IgD-negative memory B cell (primary cell): ENCODE data around the gene DUSP16. TPM values are rescaled to one million over a fixed set of nuclear protein-coding genes. Genes with fewer than 3 reads are reported as not detected.
A peak's percentile ranks its signal among the peaks of the same experiment; 100 is the strongest.

Source experiments
- H3K27ac Mint-ChIP-seq, 3 donors: one replicate each; pipeline ENCODE4 v1.8.0; 2020 to 2022; ENCODE audit warnings: mild to moderate bottlenecking in 3 of 3, mixed read lengths in 3 of 3, moderate library complexity in 1 of 3
- H3K27me3 Mint-ChIP-seq: one replicate; pipeline ENCODE4 v1.8.0; 2021; ENCODE audit warnings: mixed read lengths
- H3K36me3 Mint-ChIP-seq: one replicate; pipeline ENCODE4 v1.8.0; 2020; ENCODE audit warnings: mild to moderate bottlenecking, mixed read lengths
- H3K4me1 Mint-ChIP-seq, 3 donors: one replicate each; pipeline ENCODE4 v1.8.0; 2020 to 2022; ENCODE audit warnings: mixed read lengths in 3 of 3, mild to moderate bottlenecking in 1 of 3
- H3K4me3 Mint-ChIP-seq, 4 donors: one replicate each; pipeline ENCODE4 v1.8.0; 2020 to 2022; ENCODE audit warnings: mild to moderate bottlenecking in 4 of 4, mixed read lengths in 4 of 4, moderate library complexity in 3 of 4
- H3K9me3 Mint-ChIP-seq, 3 donors: one replicate each; pipeline ENCODE4 v1.8.0; 2020 to 2021; ENCODE audit warnings: mixed read lengths in 3 of 3, mild to moderate bottlenecking in 1 of 3
- polyA plus RNA-seq: library from polyadenylated mRNA; unstranded; fragments of 300-500 nt; fragmentation: Illumina TruSeq; gene quantifications from one replicate; pipeline ENCODE4 v1.2.3, GENCODE V29; 2021

The DUSP16 gene
- polyA plus RNA-seq, 1 donor from 2014 or later = 0.30 TPM

DNA sequence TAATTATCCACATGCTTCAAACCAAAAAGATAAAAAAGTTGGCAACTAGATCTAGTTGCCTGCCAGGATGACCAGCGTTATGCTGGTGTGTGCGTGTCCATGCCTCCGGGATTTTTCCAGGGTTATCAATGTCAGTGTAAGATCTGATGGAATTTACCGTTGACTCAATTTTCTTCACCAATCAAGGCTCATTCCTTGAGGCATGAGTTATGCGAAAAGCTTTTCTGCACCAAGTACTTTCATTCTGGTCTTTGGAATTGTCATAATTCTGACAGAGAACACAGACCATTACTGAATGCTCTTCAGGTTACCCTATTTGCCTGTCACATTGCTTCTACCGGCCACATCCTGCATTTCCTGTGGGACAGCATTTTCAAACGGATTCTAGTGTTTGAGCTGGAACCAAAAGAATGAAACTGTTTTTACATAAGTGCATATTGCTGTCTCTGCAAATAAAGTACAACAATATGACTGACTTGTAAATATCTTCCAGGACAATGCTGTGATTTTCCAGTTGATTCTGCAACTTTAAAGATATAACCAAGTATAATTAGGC is 91.8 kb downstream of the DUSP16 start:
- Mint-ChIP-seq H3K4me3 (no peak overlapping the region), H3K27ac (peak overlapping the region in 1 of 3 donors; percentile 21), H3K36me3 (peaks cover 21% of the 10 kb centered on the region), H3K4me1 (peaks cover 5 to 20% (median 9%) of the 10 kb centered on the region in 3 donors), H3K9me3 (no peaks in the 10 kb centered on the region), H3K27me3 (no peaks in the 10 kb centered on the region)

GRCh38 chr12:12469386-12469785 is 93.3 kb downstream of the DUSP16 start:
- Mint-ChIP-seq H3K9me3 (no peaks in the 10 kb centered on the region), H3K36me3 (peaks cover 28% of the 10 kb centered on the region), H3K27me3 (no peaks in the 10 kb centered on the region), H3K4me3 (no peak overlapping the region), H3K27ac (no peak overlapping the region), H3K4me1 (peaks cover 0 to 10% (median under 1%) of the 10 kb centered on the region in 3 donors)

DNA sequence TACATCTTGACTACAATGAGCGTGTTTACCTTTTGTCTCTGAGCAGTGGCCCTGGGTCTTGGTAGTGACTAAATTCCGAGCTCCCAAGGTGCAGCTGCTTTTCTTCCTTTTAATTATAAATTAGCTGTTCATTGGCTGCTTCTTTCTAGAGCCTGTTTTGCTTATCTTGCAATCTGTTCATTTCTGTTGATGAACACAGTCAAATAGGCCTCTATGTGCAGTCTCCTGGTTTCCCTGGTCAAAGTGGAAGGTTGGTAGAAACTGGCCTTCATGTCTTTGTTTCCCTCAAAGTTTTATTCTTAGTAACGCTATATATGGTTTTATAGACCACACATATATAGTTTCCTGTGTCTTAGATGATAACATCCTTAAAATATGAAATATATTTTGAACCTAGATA is 94.1 kb downstream of the DUSP16 start:
- Mint-ChIP-seq H3K27me3 (no peaks in the 10 kb centered on the region), H3K36me3 (peaks cover 28% of the 10 kb centered on the region), H3K4me3 (no peak overlapping the region), H3K4me1 (peaks cover 0 to 8% (median 0%) of the 10 kb centered on the region in 3 donors), H3K9me3 (no peaks in the 10 kb centered on the region), H3K27ac (no peak overlapping the region)

- H3K36me3 Mint-ChIP-seq = peaks cover 28% of the 10 kb centered on the region
- H3K27me3 Mint-ChIP-seq = no peaks in the 10 kb centered on the region
- peak overlapping the region in 2 of 3 donors; percentile 15 to 61 for H3K27ac Mint-ChIP-seq
- peaks cover 0 to 4% (median 0%) of the 10 kb centered on the region in 3 donors for H3K4me1 Mint-ChIP-seq
- no peak overlapping the region for H3K4me3 Mint-ChIP-seq
- no peaks in the 10 kb centered on the region for H3K9me3 Mint-ChIP-seq
These were observed 94.9 kb downstream of the DUSP16 start for GRCh38 chr12:12467688-12468261.

GRCh38 chr12:12467264-12467663 is 95.4 kb downstream of the DUSP16 start:
- Mint-ChIP-seq H3K27me3 (no peaks in the 10 kb centered on the region), H3K36me3 (peaks cover 28% of the 10 kb centered on the region), H3K4me3 (no peak overlapping the region), H3K9me3 (no peaks in the 10 kb centered on the region), H3K27ac (no peak overlapping the region), H3K4me1 (peaks cover 0 to 4% (median 0%) of the 10 kb centered on the region in 3 donors)

DNA sequence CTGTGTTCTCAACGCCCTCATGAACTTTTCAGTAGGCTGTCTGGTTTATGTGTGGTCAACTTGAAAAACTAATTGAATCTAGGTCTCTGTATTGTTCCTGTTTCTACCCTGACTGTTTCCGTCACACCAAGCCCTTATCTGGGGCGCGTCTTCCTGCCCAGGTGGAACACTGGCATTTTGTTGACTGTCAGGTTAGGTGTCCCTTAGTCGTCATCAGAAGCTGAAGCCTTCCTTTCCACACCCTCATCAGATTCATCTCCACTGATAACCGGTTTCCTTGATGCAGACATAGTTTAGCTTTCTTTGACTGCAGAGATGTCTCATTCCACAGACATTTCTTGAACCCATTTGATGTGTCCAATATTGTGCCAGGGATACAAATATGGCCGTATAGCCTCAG is 96.5 kb downstream of the DUSP16 start:
- Mint-ChIP-seq H3K4me1 (peaks cover 0 to 9% (median 0%) of the 10 kb centered on the region in 3 donors), H3K27me3 (no peaks in the 10 kb centered on the region), H3K27ac (peak overlapping the region in 2 of 3 donors; percentile 35 to 51), H3K36me3 (peaks cover 28% of the 10 kb centered on the region), H3K9me3 (no peaks in the 10 kb centered on the region), H3K4me3 (no peak overlapping the region)

- Mint-ChIP-seq H3K4me1 (peaks cover 0 to 11% (median 0%) of the 10 kb centered on the region in 3 donors), H3K36me3 (peaks cover 24% of the 10 kb centered on the region), H3K27me3 (no peaks in the 10 kb centered on the region), H3K4me3 (no peak overlapping the region), H3K27ac (peak overlapping the region in 1 of 3 donors; percentile 63), H3K9me3 (no peaks in the 10 kb centered on the region)
These were observed 97.1 kb downstream of the DUSP16 start for GRCh38 chr12:12465522-12465921.

GRCh38 chr12:12461923-12462315 is 100.7 kb downstream of the DUSP16 start:
- Mint-ChIP-seq H3K4me3 (no peak overlapping the region), H3K4me1 (peaks cover 0 to 11% (median 0%) of the 10 kb centered on the region in 3 donors), H3K36me3 (peaks cover 15% of the 10 kb centered on the region), H3K27me3 (no peaks in the 10 kb centered on the region), H3K9me3 (no peaks in the 10 kb centered on the region), H3K27ac (no peak overlapping the region)

DNA sequence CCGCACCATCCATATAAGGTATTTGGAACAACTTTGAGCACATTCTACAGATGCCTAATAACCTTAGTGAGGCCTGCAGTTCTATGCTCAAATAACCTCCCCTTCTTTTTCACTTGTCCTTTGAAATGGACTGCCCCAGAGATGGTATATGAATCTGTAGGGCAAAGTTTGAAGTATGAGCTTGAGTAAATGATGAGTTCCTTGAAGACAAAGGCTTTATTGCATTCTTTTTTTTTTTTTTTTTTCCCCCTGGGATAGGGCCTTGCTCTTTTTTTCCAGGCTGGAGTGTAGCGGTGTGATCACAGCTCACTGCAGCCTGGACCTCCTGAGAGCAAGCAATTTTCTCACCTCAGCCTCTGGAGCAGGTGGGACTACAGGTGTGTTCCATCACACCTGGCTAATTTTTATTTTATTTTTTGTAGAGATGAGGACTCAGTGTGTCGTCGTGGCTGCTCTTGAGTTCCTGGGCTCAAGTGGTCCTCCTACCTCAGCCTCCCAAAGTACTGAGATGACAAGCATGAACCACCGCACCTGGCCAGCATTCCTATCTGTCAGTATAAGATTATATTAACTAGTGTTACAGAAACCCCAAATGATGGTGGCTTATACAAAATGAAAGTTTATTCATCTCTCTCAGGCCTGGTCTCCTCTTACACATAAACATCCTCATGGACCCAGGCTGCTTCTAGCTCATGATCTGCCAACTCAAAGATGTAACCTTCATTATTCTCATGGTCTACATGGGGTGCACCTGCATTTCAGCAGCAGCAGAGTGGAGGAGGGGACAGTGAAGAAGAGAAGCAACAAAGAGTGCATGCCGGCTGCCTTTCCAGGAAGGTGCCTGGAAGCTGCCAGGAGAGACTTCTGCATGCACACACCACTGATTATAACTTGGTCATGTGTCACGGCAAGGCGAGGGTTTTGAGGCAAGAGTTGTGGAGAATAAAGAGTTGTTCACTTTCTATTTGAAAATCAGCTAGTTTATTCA is 101.4 kb downstream of the DUSP16 start:
- Mint-ChIP-seq H3K4me1 (peaks cover 0 to 12% (median 0%) of the 10 kb centered on the region in 3 donors), H3K9me3 (no peaks in the 10 kb centered on the region), H3K36me3 (peaks cover 17% of the 10 kb centered on the region), H3K27ac (no peak overlapping the region), H3K27me3 (no peaks in the 10 kb centered on the region), H3K4me3 (no peak overlapping the region)

GRCh38 chr12:12456637-12457036 is 106.0 kb downstream of the DUSP16 start:
- H3K27me3 Mint-ChIP-seq = no peaks in the 10 kb centered on the region
- H3K4me1 Mint-ChIP-seq = peaks cover 0 to 10% (median 0%) of the 10 kb centered on the region in 3 donors
- H3K9me3 Mint-ChIP-seq = peaks cover 0 to 2% (median 0%) of the 10 kb centered on the region in 3 donors
- H3K4me3 Mint-ChIP-seq = no peak overlapping the region
- H3K36me3 Mint-ChIP-seq = peaks cover 12% of the 10 kb centered on the region
- no peak overlapping the region for H3K27ac Mint-ChIP-seq

DNA sequence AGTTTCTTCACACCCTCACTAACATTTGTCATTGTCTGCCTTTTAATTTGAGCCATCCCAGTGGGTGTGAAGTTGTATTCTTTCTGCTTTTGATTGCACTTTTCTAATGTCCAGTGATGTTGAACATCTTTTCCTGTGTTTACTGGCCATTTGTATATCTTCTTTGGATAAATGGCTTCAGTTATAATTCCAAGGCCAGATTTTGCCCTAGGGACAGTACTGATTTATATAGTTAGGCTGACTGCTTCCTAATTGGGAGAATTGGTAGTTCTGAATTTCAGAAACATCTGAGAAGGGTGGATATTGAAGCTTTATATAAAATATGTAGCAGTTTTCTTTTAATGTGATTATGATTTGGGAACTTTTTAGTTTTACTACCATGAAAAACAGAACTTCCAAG is 108.3 kb downstream of the DUSP16 start:
- H3K27me3 Mint-ChIP-seq = no peaks in the 10 kb centered on the region
- no peak overlapping the region for H3K27ac Mint-ChIP-seq
- peaks cover 0 to 2% (median 0%) of the 10 kb centered on the region in 3 donors for H3K9me3 Mint-ChIP-seq
- H3K36me3 Mint-ChIP-seq = peaks cover 9% of the 10 kb centered on the region
- H3K4me1 Mint-ChIP-seq = peaks cover 0 to 4% (median 1%) of the 10 kb centered on the region in 3 donors
- no peak overlapping the region for H3K4me3 Mint-ChIP-seq

DNA sequence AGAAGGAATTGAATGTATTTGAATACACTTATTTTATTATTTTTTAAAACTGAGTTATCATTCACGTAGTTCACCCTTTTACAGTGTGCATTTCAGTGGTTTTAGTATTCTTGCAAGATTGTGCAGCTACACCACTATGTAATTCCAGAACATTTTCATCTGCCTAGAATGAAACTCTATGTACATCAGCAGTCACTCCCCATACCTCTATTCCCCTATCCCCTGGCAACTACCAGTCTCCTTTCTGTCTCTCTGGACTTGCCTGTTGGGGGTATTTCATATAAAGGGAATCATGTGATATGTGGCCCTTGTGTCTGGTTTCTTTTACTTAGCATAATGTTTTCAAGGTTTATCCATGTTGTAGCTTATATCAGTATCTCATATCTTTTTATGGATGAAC is 109.0 kb downstream of the DUSP16 start:
- no peak overlapping the region for H3K4me3 Mint-ChIP-seq
- H3K27me3 Mint-ChIP-seq = no peaks in the 10 kb centered on the region
- no peak overlapping the region for H3K27ac Mint-ChIP-seq
- H3K36me3 Mint-ChIP-seq = peaks cover 9% of the 10 kb centered on the region
- peaks cover 0 to 2% (median 0%) of the 10 kb centered on the region in 3 donors for H3K9me3 Mint-ChIP-seq
- peaks cover 0 to 4% (median 3%) of the 10 kb centered on the region in 3 donors for H3K4me1 Mint-ChIP-seq

DNA sequence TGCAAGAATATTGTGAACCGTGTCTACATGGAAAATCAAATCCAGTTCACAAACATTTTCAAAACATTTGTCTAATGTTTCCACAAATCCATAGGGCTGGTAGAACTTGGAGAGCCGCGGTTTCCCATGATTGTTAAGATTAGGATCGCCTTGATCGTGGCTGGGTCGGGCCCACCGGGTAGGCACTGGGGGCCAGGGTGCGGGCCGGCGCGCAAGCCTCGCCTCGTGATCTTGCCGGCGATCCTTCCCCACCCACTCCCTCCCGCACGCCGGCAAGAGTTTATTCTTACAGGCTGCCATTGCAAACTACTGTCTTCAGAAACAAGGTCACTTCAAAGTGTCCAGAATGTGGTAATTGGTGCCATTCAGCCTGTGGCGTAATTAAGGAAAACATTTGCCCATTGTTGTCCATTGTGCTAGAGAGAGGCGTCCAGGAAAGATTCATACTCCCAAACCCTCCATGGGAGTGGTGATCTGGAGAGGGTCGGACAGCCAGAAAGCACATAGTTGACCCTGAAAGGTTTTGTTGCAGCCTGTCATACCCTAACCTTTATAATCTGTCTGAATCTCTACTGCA is 110.2 kb downstream of the DUSP16 start:
- H3K4me3 Mint-ChIP-seq = no peak overlapping the region
- no peak overlapping the region for H3K27ac Mint-ChIP-seq
- H3K4me1 Mint-ChIP-seq = peaks cover 0 to 4% (median 4%) of the 10 kb centered on the region in 3 donors
- no peaks in the 10 kb centered on the region for H3K27me3 Mint-ChIP-seq
- H3K9me3 Mint-ChIP-seq = peaks cover 0 to 2% (median 0%) of the 10 kb centered on the region in 3 donors
- H3K36me3 Mint-ChIP-seq = peaks cover 7% of the 10 kb centered on the region

DNA sequence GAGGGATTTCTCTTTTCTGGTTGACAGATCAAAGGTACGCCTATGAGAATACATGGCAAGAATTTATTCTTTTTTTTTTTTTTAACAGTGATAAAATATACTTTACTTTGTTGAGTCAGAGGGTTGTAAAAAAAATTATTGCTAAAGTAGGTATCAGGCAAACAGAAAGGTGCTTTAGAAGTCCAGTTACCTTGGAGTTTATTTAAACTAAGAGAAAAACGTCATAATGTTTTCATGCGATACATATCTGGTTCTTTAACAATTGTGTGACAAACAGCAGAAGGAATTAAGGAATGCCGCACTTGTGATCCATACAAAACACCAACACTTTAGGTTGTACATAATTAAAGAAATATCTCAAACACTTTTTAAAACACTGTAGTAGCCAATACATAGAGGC is 111.6 kb downstream of the DUSP16 start:
- H3K9me3 Mint-ChIP-seq = peaks cover 0 to 2% (median 0%) of the 10 kb centered on the region in 3 donors
- no peaks in the 10 kb centered on the region for H3K27me3 Mint-ChIP-seq
- H3K4me1 Mint-ChIP-seq = peaks cover 0 to 4% (median 0%) of the 10 kb centered on the region in 3 donors
- peaks cover 6% of the 10 kb centered on the region for H3K36me3 Mint-ChIP-seq
- H3K27ac Mint-ChIP-seq = no peak overlapping the region
- no peak overlapping the region for H3K4me3 Mint-ChIP-seq

DNA sequence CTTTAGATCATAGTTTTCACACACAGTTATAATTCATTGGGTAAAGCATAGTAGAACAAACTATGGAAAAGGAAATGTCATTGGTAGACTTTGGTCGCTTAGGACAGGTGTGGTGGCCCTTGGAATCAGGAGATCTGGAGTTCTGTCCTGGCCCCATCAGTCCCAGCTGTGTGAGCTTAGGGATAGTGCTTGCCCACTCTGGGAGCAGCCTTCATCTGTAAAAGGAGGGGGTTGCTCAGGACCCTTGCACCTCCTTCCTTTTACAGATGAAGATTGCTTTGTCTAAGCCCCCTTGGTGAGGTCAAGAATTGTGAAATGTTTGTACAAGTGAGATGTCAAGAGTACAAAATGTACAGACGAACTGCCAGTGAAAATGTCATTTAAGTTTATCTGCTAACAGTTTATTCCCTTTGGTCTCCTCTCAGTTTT is 112.6 kb downstream of the DUSP16 start:
- Mint-ChIP-seq H3K27ac (no peak overlapping the region), H3K4me1 (peaks cover 0 to 4% (median 0%) of the 10 kb centered on the region in 3 donors), H3K27me3 (no peaks in the 10 kb centered on the region), H3K9me3 (peaks cover 0 to 2% (median 0%) of the 10 kb centered on the region in 3 donors), H3K4me3 (no peak overlapping the region), H3K36me3 (peaks cover 6% of the 10 kb centered on the region)
